SJCRH30 (cell line): ENCODE measurements around the gene DCP1A. TPM values are rescaled to one million over a fixed set of nuclear protein-coding genes. Genes with fewer than 3 reads are reported as not detected.

Experiments used
- DNase-seq, 2 experiments: peaks; one replicate each; pipeline ENCODE4 v3.0.0-alpha.2; 2015 to 2020
- H3K27ac ChIP-seq: fragments of 250-450 bp; sonication (Bioruptor Pico); 2 replicates; pipeline ENCODE4 v1.5.1; 2020; ENCODE audit warnings: mild to moderate bottlenecking, moderate library complexity
- H3K27me3 ChIP-seq: fragments of 250-450 bp; sonication (Bioruptor Pico); 2 replicates; pipeline ENCODE4 v1.5.1; 2020; ENCODE audit warnings: mild to moderate bottlenecking, moderate library complexity
- H3K36me3 ChIP-seq: fragments of 250-450 bp; sonication (Bioruptor Pico); 2 replicates; pipeline ENCODE4 v1.5.1; 2020; ENCODE audit warnings: mild to moderate bottlenecking, moderate library complexity
- H3K4me1 ChIP-seq: fragments of 250-450 bp; sonication (Bioruptor Pico); 2 replicates; pipeline ENCODE4 v1.5.1; 2020; ENCODE audit warnings: mild to moderate bottlenecking, moderate library complexity
- H3K4me3 ChIP-seq: fragments of 250-450 bp; sonication (Bioruptor Pico); 2 replicates; pipeline ENCODE4 v1.5.1; 2020; ENCODE audit warnings: mild to moderate bottlenecking, moderate library complexity
- H3K9me3 ChIP-seq: fragments of 250-450 bp; sonication (Bioruptor Pico); replicated peaks from 2 replicates; pipeline ENCODE4 v1.5.1; 2020; ENCODE audit warnings: mild to moderate bottlenecking, moderate library complexity
- total RNA-seq: library from RNA; depleted of rRNA; stranded (reverse); fragments of >200 nt; shearing (Covaris generic); gene quantifications from 2 replicates; pipeline ENCODE4 v1.2.3, GENCODE V29; 2014; rRNA removed

The DCP1A gene
- total RNA-seq, 1 experiment from 2014 or later: 17.4 TPM

- H3K4me3 ChIP-seq: no peak overlapping the region
- H3K27ac ChIP-seq: no peak overlapping the region
- no peaks in the 10 kb centered on the region for H3K9me3 ChIP-seq
- H3K4me1 ChIP-seq: no peaks in the 10 kb centered on the region
- peaks cover 40% of the 10 kb centered on the region for H3K36me3 ChIP-seq
- DNase-seq: peak in 1 of 2 experiments; percentile 23
- H3K27me3 ChIP-seq: no peaks in the 10 kb centered on the region
These were observed 111.1 kb downstream of the DCP1A start for GRCh38 chr3:53236112-53236841.

- Histone ChIP-seq H3K4me1 (no peaks in the 10 kb centered on the region), H3K9me3 (no peaks in the 10 kb centered on the region), H3K27me3 (no peaks in the 10 kb centered on the region), H3K4me3 (no peak overlapping the region), H3K27ac (no peak overlapping the region), H3K36me3 (peaks cover 42% of the 10 kb centered on the region)
- DNase-seq: no peak
These were observed 111.8 kb downstream of the DCP1A start for GRCh38 chr3:53235545-53235944.

- peaks cover 42% of the 10 kb centered on the region for H3K36me3 ChIP-seq
- no peaks in the 10 kb centered on the region for H3K27me3 ChIP-seq
- no peak overlapping the region for H3K4me3 ChIP-seq
- H3K4me1 ChIP-seq: no peaks in the 10 kb centered on the region
- H3K9me3 ChIP-seq: no peaks in the 10 kb centered on the region
- no peak for DNase-seq
- no peak overlapping the region for H3K27ac ChIP-seq
These were observed 112.5 kb downstream of the DCP1A start for GRCh38 chr3:53234841-53235232.

DNA sequence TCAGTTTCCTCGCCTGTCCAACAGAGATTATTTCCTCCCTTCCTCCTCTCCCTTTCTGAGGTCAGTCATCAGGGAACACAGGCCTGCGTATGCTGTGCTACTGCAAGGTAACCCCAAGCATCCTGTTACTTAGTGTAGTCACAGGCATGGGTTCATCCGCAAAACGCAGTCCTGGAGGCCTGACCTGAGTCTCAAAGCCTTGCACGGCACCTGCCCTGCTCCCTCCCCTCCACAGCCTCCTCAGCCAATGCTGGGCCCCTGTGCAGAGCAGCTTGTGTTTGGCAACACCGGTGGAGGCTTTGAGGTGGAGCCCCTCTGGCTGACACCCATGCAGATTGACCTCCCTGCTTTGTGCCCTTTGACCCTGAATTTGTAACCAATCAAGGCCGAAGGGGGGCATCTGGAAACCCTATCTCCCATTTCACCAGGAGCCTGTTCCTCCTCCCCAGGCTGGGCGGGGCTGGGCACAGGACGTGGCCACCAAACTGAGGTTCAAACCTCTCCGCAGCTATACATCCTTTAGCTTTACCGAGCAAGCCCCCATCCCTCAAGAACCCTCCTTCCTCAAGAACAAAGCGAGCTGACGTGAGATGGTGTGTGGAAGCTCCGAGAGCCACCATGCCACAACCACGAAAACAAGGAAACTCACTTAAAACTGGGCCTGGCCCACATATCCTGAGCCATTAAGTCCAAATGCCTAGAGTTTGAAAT, 113.1 kb downstream of the DCP1A start:
- peaks cover 40% of the 10 kb centered on the region for H3K36me3 ChIP-seq
- no peak overlapping the region for H3K27ac ChIP-seq
- DNase-seq: no peak

More for the DNA sequence above, 113.1 kb downstream of the DCP1A start:
- H3K4me3 ChIP-seq: no peak overlapping the region
- H3K9me3 ChIP-seq: no peaks in the 10 kb centered on the region
- no peaks in the 10 kb centered on the region for H3K27me3 ChIP-seq
- no peaks in the 10 kb centered on the region for H3K4me1 ChIP-seq

Other genes with a start within 250 kb of the DCP1A start
- gene RFT1, start 217.1 kb downstream of the DCP1A start, total RNA-seq: 20.6 and 22.0 TPM in 2 replicates
- 4.1 and 4.6 TPM in 2 replicates for gene PRKCD, start 186.3 kb downstream of the DCP1A start, total RNA-seq
- 254 and 257 TPM in 2 replicates for gene TKT, start 91.5 kb downstream of the DCP1A start, total RNA-seq
- gene CACNA1D, start 147.1 kb upstream of the DCP1A start, total RNA-seq: not detected in 2 replicates